CD8-positive, alpha-beta memory T cell (primary cell): Measurements from ENCODE around the gene GAGE12H. TPM values are rescaled to one million over a fixed set of nuclear protein-coding genes. Genes with fewer than 3 reads are reported as not detected.
"Not testable (repeated sequence)": the region's sequence is repeated elsewhere in the genome, so short reads cannot be mapped to it uniquely, and the experiment has no call there.

Experiments
- CTCF ChIA-PET: fragments of 350-600 bp; sonication (Branson Sonifier 250); formaldehyde crosslinking; loops from one replicate; lab custom pipeline; 2021; ENCODE audit warnings: antibody characterized with exemption; lab: Charles Lee
- POLR2A ChIA-PET: fragments of 350-600 bp; sonication (Branson Sonifier 250); formaldehyde crosslinking; loops from one replicate; lab custom pipeline; 2021; ENCODE audit warnings: antibody characterized with exemption; lab: Charles Lee
- DNase-seq, 5 donors: peaks; one replicate each; pipeline versions ENCODE4 v3.0.0 to v3.0.0-alpha.2; 2020 to 2022; ENCODE audit warnings: mixed read lengths in 1 of 5
- H3K27ac ChIP-seq: one replicate; pipeline ENCODE4 v1.7.0; 2013; ENCODE audit warnings: low read depth, mild to moderate bottlenecking, low read length, moderate library complexity
- H3K27me3 ChIP-seq: 2 replicates; pipeline ENCODE4 v1.7.0; 2013; ENCODE audit warnings: low read length, mild to moderate bottlenecking; ENCODE audit not compliant: insufficient read depth, poor library complexity, severe bottlenecking
- H3K36me3 ChIP-seq: 2 replicates; pipeline ENCODE4 v1.7.0; 2013; ENCODE audit warnings: mild to moderate bottlenecking, low read length, moderate library complexity; ENCODE audit not compliant: insufficient read depth
- H3K4me1 ChIP-seq: 2 replicates; pipeline ENCODE4 v1.7.0; 2013; ENCODE audit warnings: mild to moderate bottlenecking, low read length, moderate library complexity; ENCODE audit not compliant: insufficient read depth
- H3K4me3 ChIP-seq: 2 replicates; pipeline ENCODE4 v1.7.0; 2013; ENCODE audit warnings: mild to moderate bottlenecking, low read length
- H3K9me3 ChIP-seq: 2 replicates; pipeline ENCODE4 v1.7.0; 2013; ENCODE audit warnings: mild to moderate bottlenecking, low read length
- H3K27ac Mint-ChIP-seq, 8 donors: one replicate each; pipeline ENCODE4 v1.8.0; 2020 to 2021; ENCODE audit warnings: mixed read lengths in 8 of 8, mild to moderate bottlenecking in 6 of 8, inconsistent platforms in 3 of 8, moderate library complexity in 3 of 8
- H3K27me3 Mint-ChIP-seq, 2 donors: one replicate each; pipeline ENCODE4 v1.8.0; 2020 to 2021; ENCODE audit warnings: mixed read lengths in 2 of 2, mild to moderate bottlenecking in 1 of 2, moderate library complexity in 1 of 2
- H3K36me3 Mint-ChIP-seq, 3 donors: one replicate each; pipeline ENCODE4 v1.8.0; 2020 to 2021; ENCODE audit warnings: mixed read lengths in 3 of 3, inconsistent platforms in 1 of 3, mild to moderate bottlenecking in 1 of 3
- H3K4me1 Mint-ChIP-seq, 3 donors: one replicate each; pipeline ENCODE4 v1.8.0; 2020 to 2021; ENCODE audit warnings: mixed read lengths in 3 of 3, inconsistent platforms in 1 of 3, mild to moderate bottlenecking in 1 of 3
- H3K4me3 Mint-ChIP-seq, 7 donors: one replicate each; pipeline ENCODE4 v1.8.0; 2020 to 2021; ENCODE audit warnings: mixed read lengths in 7 of 7, mild to moderate bottlenecking in 6 of 7, moderate library complexity in 4 of 7, inconsistent platforms in 2 of 7
- H3K9me3 Mint-ChIP-seq, 5 donors: one replicate each; pipeline ENCODE4 v1.8.0; 2020 to 2022; ENCODE audit warnings: mixed read lengths in 5 of 5, mild to moderate bottlenecking in 3 of 5, moderate library complexity in 2 of 5, inconsistent platforms in 1 of 5
- polyA plus RNA-seq: library from polyadenylated mRNA; unstranded; fragments of 300-500 nt; fragmentation: Illumina TruSeq; gene quantifications from one replicate; pipeline ENCODE4 v1.2.3, GENCODE V29; 2021
- total RNA-seq, 2 experiments: library from RNA; stranded (reverse); gene quantifications; one replicate each; pipeline ENCODE4 v1.2.3, GENCODE V29; 2021

GAGE12H gene, protein sequence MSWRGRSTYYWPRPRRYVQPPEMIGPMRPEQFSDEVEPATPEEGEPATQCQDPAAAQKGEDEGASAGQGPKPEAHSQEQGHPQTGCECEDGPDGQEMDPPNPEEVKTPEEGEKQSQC
- total RNA-seq: not detected
- polyA plus RNA-seq: not detected

GRCh38 chrX:49579649-49580048, at the start of gene GAGE12H:
Gene GAGE12H (plus strand): TSS chrX:49579949. CDS start chrX:49581104, 1,155 bp downstream.
- H3K36me3 Mint-ChIP-seq, CTCF ChIA-PET, H3K27ac Mint-ChIP-seq, H3K27me3 Mint-ChIP-seq, H3K27me3 ChIP-seq, H3K4me3 ChIP-seq, H3K27ac ChIP-seq, H3K4me1 ChIP-seq, H3K4me3 Mint-ChIP-seq, POLR2A ChIA-PET, DNase-seq, H3K4me1 Mint-ChIP-seq, H3K36me3 ChIP-seq, H3K9me3 ChIP-seq, H3K9me3 Mint-ChIP-seq: not testable (repeated sequence)

- POLR2A ChIA-PET, H3K4me3 Mint-ChIP-seq, H3K27ac ChIP-seq, H3K36me3 Mint-ChIP-seq, H3K36me3 ChIP-seq, H3K4me1 ChIP-seq, H3K27ac Mint-ChIP-seq, H3K4me3 ChIP-seq, H3K9me3 ChIP-seq, H3K9me3 Mint-ChIP-seq, H3K4me1 Mint-ChIP-seq, H3K27me3 ChIP-seq, H3K27me3 Mint-ChIP-seq, CTCF ChIA-PET, DNase-seq: not testable (repeated sequence)
These were observed 47.9 kb upstream of the GAGE12H start, which contains the start of gene GAGE12C for GRCh38 chrX:49531877-49532276. Gene GAGE12C (plus strand): TSS chrX:49532177. CDS start chrX:49533332, 1,155 bp downstream.

DNA sequence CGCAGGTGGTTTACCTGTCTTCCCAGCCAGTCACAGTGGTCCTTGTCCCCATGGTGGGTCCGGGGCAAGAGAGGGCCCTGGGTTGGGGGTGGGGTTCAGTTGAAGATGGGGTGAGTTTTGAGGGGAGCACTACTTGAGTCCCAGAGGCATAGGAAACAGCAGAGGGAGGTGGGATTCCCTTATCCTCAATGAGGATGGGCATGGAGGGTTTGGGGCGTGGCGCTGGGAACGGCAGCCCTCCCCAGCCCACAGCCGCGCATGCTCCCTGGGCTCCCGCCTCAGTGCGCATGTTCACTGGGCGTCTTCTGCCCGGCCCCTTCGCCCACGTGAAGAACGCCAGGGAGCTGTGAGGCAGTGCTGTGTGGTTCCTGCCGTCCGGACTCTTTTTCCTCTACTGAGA, 38.3 kb upstream of the GAGE12H start, which contains the start of gene GAGE12D:
Gene GAGE12D, plus strand, starts transcription at position 301 of the 400 bp plus-strand sequence. CDS start 1,155 bp downstream, outside the sequence.
- H3K4me3 ChIP-seq, CTCF ChIA-PET, H3K27me3 ChIP-seq, H3K27ac ChIP-seq, H3K4me1 Mint-ChIP-seq, H3K27me3 Mint-ChIP-seq, H3K36me3 ChIP-seq, H3K4me3 Mint-ChIP-seq, H3K4me1 ChIP-seq, POLR2A ChIA-PET, H3K9me3 ChIP-seq, H3K27ac Mint-ChIP-seq, H3K36me3 Mint-ChIP-seq, H3K9me3 Mint-ChIP-seq, DNase-seq: not testable (repeated sequence)

- H3K27ac Mint-ChIP-seq, H3K27me3 Mint-ChIP-seq, H3K4me3 Mint-ChIP-seq, H3K9me3 ChIP-seq, DNase-seq, H3K4me1 Mint-ChIP-seq, H3K27ac ChIP-seq, CTCF ChIA-PET, H3K9me3 Mint-ChIP-seq, H3K4me1 ChIP-seq, H3K36me3 ChIP-seq, H3K27me3 ChIP-seq, H3K4me3 ChIP-seq, POLR2A ChIA-PET, H3K36me3 Mint-ChIP-seq: not testable (repeated sequence)
These were observed 28.8 kb upstream of the GAGE12H start, which contains the start of gene GAGE12E for GRCh38 chrX:49550989-49551388. Gene GAGE12E (plus strand): TSS chrX:49551289. CDS start chrX:49552444, 1,155 bp downstream.

DNA sequence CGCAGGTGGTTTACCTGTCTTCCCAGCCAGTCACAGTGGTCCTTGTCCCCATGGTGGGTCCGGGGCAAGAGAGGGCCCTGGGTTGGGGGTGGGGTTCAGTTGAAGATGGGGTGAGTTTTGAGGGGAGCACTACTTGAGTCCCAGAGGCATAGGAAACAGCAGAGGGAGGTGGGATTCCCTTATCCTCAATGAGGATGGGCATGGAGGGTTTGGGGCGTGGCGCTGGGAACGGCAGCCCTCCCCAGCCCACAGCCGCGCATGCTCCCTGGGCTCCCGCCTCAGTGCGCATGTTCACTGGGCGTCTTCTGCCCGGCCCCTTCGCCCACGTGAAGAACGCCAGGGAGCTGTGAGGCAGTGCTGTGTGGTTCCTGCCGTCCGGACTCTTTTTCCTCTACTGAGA, 19.2 kb upstream of the GAGE12H start, which contains the start of gene GAGE12F:
Gene GAGE12F, plus strand, starts transcription at position 301 of the 400 bp plus-strand sequence. CDS start 1,155 bp downstream, outside the sequence.
- H3K36me3 Mint-ChIP-seq, H3K9me3 Mint-ChIP-seq, H3K27ac Mint-ChIP-seq, H3K4me3 ChIP-seq, H3K9me3 ChIP-seq, H3K4me3 Mint-ChIP-seq, CTCF ChIA-PET, DNase-seq, H3K4me1 ChIP-seq, H3K27me3 Mint-ChIP-seq, H3K27me3 ChIP-seq, H3K27ac ChIP-seq, H3K36me3 ChIP-seq, H3K4me1 Mint-ChIP-seq, POLR2A ChIA-PET: not testable (repeated sequence)

- H3K27me3 Mint-ChIP-seq, POLR2A ChIA-PET, H3K4me3 Mint-ChIP-seq, H3K4me1 Mint-ChIP-seq, DNase-seq, H3K9me3 Mint-ChIP-seq, H3K9me3 ChIP-seq, H3K4me3 ChIP-seq, H3K36me3 ChIP-seq, H3K27me3 ChIP-seq, H3K27ac Mint-ChIP-seq, CTCF ChIA-PET, H3K27ac ChIP-seq, H3K36me3 Mint-ChIP-seq, H3K4me1 ChIP-seq: not testable (repeated sequence)
These were observed 11.0 kb upstream of the GAGE12H start for GRCh38 chrX:49568728-49569127.

GRCh38 chrX:49569152-49569551, 10.6 kb upstream of the GAGE12H start:
- H3K4me1 Mint-ChIP-seq, H3K4me3 Mint-ChIP-seq, H3K36me3 Mint-ChIP-seq, POLR2A ChIA-PET, H3K4me3 ChIP-seq, H3K27ac ChIP-seq, H3K27ac Mint-ChIP-seq, H3K4me1 ChIP-seq, CTCF ChIA-PET, H3K9me3 ChIP-seq, H3K36me3 ChIP-seq, H3K27me3 ChIP-seq, H3K9me3 Mint-ChIP-seq, H3K27me3 Mint-ChIP-seq: not testable (repeated sequence)
- DNase-seq: peak in 1 of 5 donors; percentile 29

- CTCF ChIA-PET: not testable (repeated sequence)
These were observed 9.6 kb upstream of the GAGE12H start, which contains the start of gene GAGE12G for GRCh38 chrX:49570100-49570499. Gene GAGE12G (plus strand): TSS chrX:49570400. CDS start chrX:49571555, 1,155 bp downstream.

More at GRCh38 chrX:49570100-49570499, 9.6 kb upstream of the GAGE12H start, which contains the start of gene GAGE12G:
- H3K27me3 ChIP-seq, POLR2A ChIA-PET, H3K4me1 Mint-ChIP-seq, H3K27me3 Mint-ChIP-seq, H3K9me3 Mint-ChIP-seq, H3K4me3 Mint-ChIP-seq, H3K9me3 ChIP-seq, H3K27ac Mint-ChIP-seq, H3K36me3 Mint-ChIP-seq, H3K4me1 ChIP-seq, H3K36me3 ChIP-seq, H3K27ac ChIP-seq, H3K4me3 ChIP-seq, DNase-seq: not testable (repeated sequence)
